K562 (cell line): ENCODE data around the gene ABCC1. TPM values are rescaled to one million over a fixed set of nuclear protein-coding genes. Genes with fewer than 3 reads are reported as not detected.

Experiments
- ATAC-seq: fragments of 200-7000 bp; cut with Tn5 transposase; 3 replicates; pipeline ENCODE4 v1.9.1; 2020; ENCODE audit warnings: moderate library complexity
- BruUV-seq: library from RNA; stranded (reverse); fragments of 400-500 nt; replicated peaks from 2 replicates; lab custom pipeline; 2021; lab: Mats Ljungman, UMichigan
- CTCF ChIA-PET: fragments of 300-600 bp; formaldehyde crosslinking; extraction: SDS; loops from one replicate; lab custom pipeline; 2021; ENCODE audit warnings: low intra/inter-chr PET ratio; lab: Yijun Ruan, JAX
- POLR2A ChIA-PET: fragments of 300-600, 350-650 bp; sonication (Branson Sonifier 250); formaldehyde crosslinking; extraction: SDS; loops from one replicate; lab custom pipeline; 2021; ENCODE audit warnings: antibody characterized with exemption, inconsistent platforms; lab: Yijun Ruan, JAX
- DNase-seq, 4 experiments: peaks; one replicate each; pipeline versions ENCODE4 v3.0.0 to v3.0.0-alpha.2; 2011 to 2018; ENCODE audit warnings: low spot score in 3 of 4, mixed read lengths in 3 of 4; ENCODE audit errors: extremely low read depth in 1 of 4
- FAIRE-seq: peaks from 2 replicates; lab custom pipeline; 2011; peaks lifted over from hg19 to GRCh38; lab: Jason Lieb, UNC
- H2AFZ ChIP-seq: 2 replicates; pipeline ENCODE4 v1.6.0; 2011; ENCODE audit warnings: low read depth, low read length, control low read depth, inconsistent platforms
- H3K27ac ChIP-seq: fragments of 200-600 bp; 3 replicates; pipeline ENCODE4 v1.8.0; 2011; ENCODE audit warnings: low read depth, mild to moderate bottlenecking, control low read depth, inconsistent platforms, low read length, moderate library complexity, mixed read lengths; ENCODE audit errors: extremely low read depth
- H3K27me3 ChIP-seq, 2 experiments: fragments of 300-600 bp in 1 of 2; 2 replicates in 1 of 2; 3 replicates in 1 of 2; pipeline versions ENCODE4 v1.6.0 to v1.8.0; 2011; ENCODE audit warnings: inconsistent platforms in 2 of 2, low read length in 2 of 2, mild to moderate bottlenecking in 1 of 2, mixed read lengths in 1 of 2, moderate library complexity in 1 of 2; ENCODE audit not compliant: control insufficient read depth in 2 of 2, insufficient read depth in 2 of 2
- H3K36me3 ChIP-seq: fragments of 300-600 bp; 3 replicates; pipeline ENCODE4 v1.8.0; 2011; ENCODE audit warnings: mild to moderate bottlenecking, low read length, inconsistent platforms; ENCODE audit not compliant: control insufficient read depth, insufficient read depth
- H3K4me1 ChIP-seq, 2 experiments: fragments of 200-600 bp in 1 of 2; replicated peaks in 1 of 2; 2 replicates in 1 of 2; 3 replicates in 1 of 2; pipeline versions ENCODE4 v1.5.1 to v1.8.0; 2011; ENCODE audit warnings: inconsistent platforms in 2 of 2, low read length in 2 of 2, mild to moderate bottlenecking in 1 of 2, mixed read lengths in 1 of 2, moderate library complexity in 1 of 2; ENCODE audit not compliant: control insufficient read depth in 2 of 2, insufficient read depth in 2 of 2
- H3K4me2 ChIP-seq: 2 replicates; pipeline ENCODE4 v1.6.1; 2011; ENCODE audit warnings: low read length, control low read depth, inconsistent platforms, mixed read lengths; ENCODE audit not compliant: insufficient read depth
- H3K4me3 ChIP-seq: fragments of 200-600 bp; sonication (generic), shearing (Covaris generic); 2 replicates; pipeline ENCODE4 v1.5.1; 2016; ENCODE audit warnings: control low read depth, inconsistent platforms
- H3K79me2 ChIP-seq: fragments of 200-600 bp; 3 replicates; pipeline ENCODE4 v1.8.0; 2011; ENCODE audit warnings: low read length, inconsistent platforms; ENCODE audit not compliant: control insufficient read depth, insufficient read depth
- H3K9ac ChIP-seq, 2 experiments: 2 replicates each; pipeline versions ENCODE4 v1.6.0 to v1.6.1; 2011; ENCODE audit warnings: low read depth in 2 of 2, low read length in 2 of 2, control low read depth in 1 of 2, inconsistent platforms in 1 of 2, mild to moderate bottlenecking in 1 of 2, mixed read lengths in 1 of 2; ENCODE audit not compliant: insufficient read depth in 1 of 2
- H3K9me1 ChIP-seq: one replicate; pipeline ENCODE4 v1.6.0; 2011; ENCODE audit warnings: inconsistent platforms, mild to moderate bottlenecking, low read length, moderate library complexity; ENCODE audit not compliant: control insufficient read depth, insufficient read depth
- H3K9me3 ChIP-seq: replicated peaks from 2 replicates; pipeline ENCODE4 v1.5.1; 2011; ENCODE audit warnings: low read depth, low read length, inconsistent platforms; ENCODE audit not compliant: control insufficient read depth, insufficient read depth
- H4K20me1 ChIP-seq: replicated peaks from 2 replicates; pipeline ENCODE4 v1.6.1; 2011; ENCODE audit warnings: low read length, inconsistent platforms, mixed read lengths; ENCODE audit not compliant: control insufficient read depth, insufficient read depth
- ATF2 ChIP-seq: sonication (generic); formaldehyde crosslinking; IDR thresholded peaks from 2 replicates; pipeline ENCODE4 v1.8.1; 2022; ENCODE audit warnings: missing genetic modification reagents
- EHMT2 ChIP-seq: fragments of 450-650 bp; IDR thresholded peaks from 2 replicates; pipeline ENCODE4 v1.6.1; 2018; ENCODE audit warnings: antibody characterized with exemption
- HDAC1 ChIP-seq, 2 experiments: fragments of 450-650 bp; IDR thresholded peaks; 2 replicates each; pipeline ENCODE4 v1.6.1; 2016 to 2017; ENCODE audit warnings: inconsistent platforms in 1 of 2, mild to moderate bottlenecking in 1 of 2, moderate library complexity in 1 of 2
- PYGO2 ChIP-seq: fragments of 450-650 bp; IDR thresholded peaks from 2 replicates; pipeline ENCODE4 v1.6.1; 2016; ENCODE audit warnings: mild to moderate bottlenecking, missing genetic modification characterization, moderate library complexity, missing compliant biosample characterization
- RBM34 ChIP-seq: fragments of 200-400 bp; formaldehyde crosslinking; IDR thresholded peaks from 2 replicates; pipeline ENCODE4 v1.6.1; 2018; ENCODE audit warnings: low read length, borderline replicate concordance; ENCODE audit not compliant: insufficient read depth
- SAP30 ChIP-seq: fragments of 200-600 bp; sonication (generic); IDR thresholded peaks from 2 replicates; pipeline ENCODE4 v1.6.1; 2012; ENCODE audit warnings: borderline replicate concordance, low read depth, mild to moderate bottlenecking, moderate library complexity, low read length, control low read depth, inconsistent platforms; ENCODE audit not compliant: insufficient read depth, poor library complexity, severe bottlenecking
- ZNF184 ChIP-seq: sonication (generic); formaldehyde crosslinking; IDR thresholded peaks from 2 replicates; pipeline ENCODE4 v1.5.0; 2020; ENCODE audit warnings: missing genetic modification reagents
- ZNF766 ChIP-seq: fragments of 200-800 bp; sonication (Bioruptor generic); conservative IDR thresholded peaks from 2 replicates; pipeline ENCODE4 v1.6.1; 2016; ENCODE audit warnings: missing genetic modification characterization, missing compliant biosample characterization
- WGBS: fragments of 100-300 bp; shearing (Covaris generic); methylation state at CpG from one replicate; pipeline ENCODE4 v1.1.6; 2016; ENCODE audit warnings: low coverage, mixed read lengths; ENCODE audit not compliant: insufficient coverage; ENCODE audit errors: missing lambda C conversion rate; 5-methylcytosine and 5-hydroxymethylcytosine counted together
- in situ Hi-C: fragments of 300-500 bp; cut with MboI; formaldehyde crosslinking; loops from 4 replicates; pipeline ENCODE4 v1.15.0; 2018; ENCODE audit warnings: inconsistent platforms, mixed read lengths
- intact Hi-C: fragments of 100-400 bp; cut with micrococcal nuclease; formaldehyde crosslinking; loops from 2 replicates; pipeline ENCODE4 v1.14.2; 2022
- polyA plus RNA-seq, 8 experiments: library from polyadenylated mRNA; depleted of rRNA in 4 of 8; stranded (reverse) in 5 of 8; unstranded in 3 of 8; fragments of >200 nt; fragmentation: Nextera tagmentation in 2 of 8; fragmentation: Illumina TruSeq in 1 of 8; extraction: Ambion mirVana in 2 of 8; extraction: Trizol in 1 of 8; gene quantifications; 2 replicates each; pipeline versions ENCODE4 v1.2.1 to v1.2.3, GENCODE V29; 2011 to 2014; ENCODE audit warnings: inconsistent platforms in 1 of 8, missing spikeins in 1 of 8
- total RNA-seq, 7 experiments: library from RNA; depleted of rRNA in 6 of 7; stranded (reverse); fragments of >200 nt in 6 of 7; fragmentation: Illumina TruSeq in 2 of 7; extraction: Trizol in 2 of 7; gene quantifications; 2 replicates each; pipeline versions ENCODE4 v1.2.1 to v1.2.3, GENCODE V29; 2011 to 2021; ENCODE audit warnings: low replicate concordance in 1 of 7

The ABCC1 gene
- total and polyA plus RNA-seq, 9 of the 15 experiments (the other 6 are each of a cell fraction or from before 2014, with no cell fraction given), result 3.9 to 41.6 (median 10.0) TPM

GRCh38 chr16:15911198-15911597 lies 38.2 kb upstream of the ABCC1 start:
- Histone ChIP-seq H3K36me3 (no peaks in the 10 kb centered on the region), H3K9me3 (no peaks in the 10 kb centered on the region), H3K4me1 (no peaks in the 10 kb centered on the region; a peak in 1 of 5 replicates), H3K79me2 (no peaks in the 10 kb centered on the region), H3K27me3 (no peaks in the 10 kb centered on the region), H3K27ac (no peak overlapping the region), H3K9me1 (no peaks in the 10 kb centered on the region), H2AFZ (no peak overlapping the region), H3K9ac (no peak overlapping the region), H3K4me3 (no peak overlapping the region), H4K20me1 (no peaks in the 10 kb centered on the region), H3K4me2 (no peak overlapping the region)
- CTCF ChIA-PET, result no interaction called here
- DNase-seq (no peak), FAIRE-seq (no peak), ATAC-seq (no peak)
- TF ChIP-seq ATF2 (no peak), EHMT2 (peak; percentile 80), PYGO2 (tag) (no peak), ZNF766 (CRISPR knock-in tag) (no peak), RBM34 (no peak), HDAC1 (IDR thresholded peaks at IDR 0.05) (peak in 1 of 2 experiments; percentile 25; a peak in 1 of 4 replicates), SAP30 (no peak), ZNF184 (CRISPR knock-in tag) (no peak)
- no TSS peak for BruUV-seq
- POLR2A ChIA-PET, result no interaction called here
- in situ Hi-C loops, result no loop called here
- intact Hi-C loops, result no loop called here
- 58% methylated on average over 3 of the region's 3 CpGs for WGBS
